DOHH2 (cell line): ENCODE measurements around the gene HMG20B.

Experiments
- H3F3A ChIP-seq: fragments of 200-600 bp; sonication (generic), shearing (Covaris generic); 2 replicates; pipeline ENCODE4 v1.6.0; 2016; ENCODE audit warnings: antibody characterized with exemption, mild to moderate bottlenecking; ENCODE audit not compliant: control insufficient read depth, insufficient read depth
- H3K27ac ChIP-seq: fragments of 200-600 bp; sonication (generic); 2 replicates; pipeline ENCODE4 v1.5.1; 2014; ENCODE audit warnings: low read depth, mild to moderate bottlenecking, low read length, moderate library complexity
- H3K27me3 ChIP-seq: fragments of 200-600 bp; sonication (generic); 2 replicates; pipeline ENCODE4 v1.6.1; 2014; ENCODE audit warnings: mild to moderate bottlenecking, low read length, mixed read lengths; ENCODE audit not compliant: control insufficient read depth
- H3K36me3 ChIP-seq: fragments of 200-600 bp; sonication (generic); 2 replicates; pipeline ENCODE4 v1.6.1; 2014; ENCODE audit warnings: mild to moderate bottlenecking, low read length, moderate library complexity, mixed read lengths; ENCODE audit not compliant: control insufficient read depth
- H3K4me1 ChIP-seq: fragments of 200-600 bp; sonication (generic); 2 replicates; pipeline ENCODE4 v1.6.1; 2014; ENCODE audit warnings: mild to moderate bottlenecking, low read length, mixed read lengths; ENCODE audit not compliant: control insufficient read depth
- H3K4me2 ChIP-seq: fragments of 200-600 bp; sonication (generic); 2 replicates; pipeline ENCODE4 v1.6.0; 2014; ENCODE audit warnings: mild to moderate bottlenecking, low read length, moderate library complexity
- H3K4me3 ChIP-seq: fragments of 200-600 bp; sonication (generic); 2 replicates; pipeline ENCODE4 v1.5.1; 2014; ENCODE audit warnings: mild to moderate bottlenecking, low read length, mixed read lengths
- H3K79me2 ChIP-seq: fragments of 200-600 bp; sonication (generic); 2 replicates; pipeline ENCODE4 v1.6.1; 2014; ENCODE audit warnings: mild to moderate bottlenecking, low read length, mixed read lengths; ENCODE audit not compliant: control insufficient read depth
- H3K9me2 ChIP-seq: fragments of 200-600 bp; sonication (generic); replicated peaks from 2 replicates; pipeline ENCODE4 v1.6.1; 2014; ENCODE audit warnings: mild to moderate bottlenecking, low read length, mixed read lengths; ENCODE audit not compliant: control insufficient read depth
- H3K9me3 ChIP-seq: fragments of 200-600 bp; sonication (generic); 2 replicates; pipeline ENCODE4 v1.6.1; 2014; ENCODE audit warnings: antibody characterized with exemption, low read length, mixed read lengths; ENCODE audit not compliant: control insufficient read depth, insufficient read depth
- H4K20me1 ChIP-seq: fragments of 200-600 bp; sonication (generic); 2 replicates; pipeline ENCODE4 v1.6.0; 2014; ENCODE audit warnings: low read depth, mild to moderate bottlenecking, antibody characterized with exemption, low read length, moderate library complexity; ENCODE audit not compliant: control insufficient read depth, insufficient read depth
- EZH2phosphoT487 ChIP-seq: fragments of 200-600 bp; sonication (generic); IDR thresholded peaks from 2 replicates; pipeline ENCODE4 v1.6.1; 2017; ENCODE audit warnings: borderline replicate concordance, mild to moderate bottlenecking, antibody characterized with exemption, low read length, moderate library complexity, mixed read lengths
- TF ChIP-seq, protein P1 (sequence below): fragments of 200-600 bp; sonication (generic); IDR thresholded peaks from one replicate; pipeline ENCODE4 v1.5.1; 2014; ENCODE audit warnings: antibody characterized with exemption, mild to moderate bottlenecking, low read depth, low read length; ENCODE audit not compliant: poor library complexity, severe bottlenecking

HMG20B gene

DNA sequence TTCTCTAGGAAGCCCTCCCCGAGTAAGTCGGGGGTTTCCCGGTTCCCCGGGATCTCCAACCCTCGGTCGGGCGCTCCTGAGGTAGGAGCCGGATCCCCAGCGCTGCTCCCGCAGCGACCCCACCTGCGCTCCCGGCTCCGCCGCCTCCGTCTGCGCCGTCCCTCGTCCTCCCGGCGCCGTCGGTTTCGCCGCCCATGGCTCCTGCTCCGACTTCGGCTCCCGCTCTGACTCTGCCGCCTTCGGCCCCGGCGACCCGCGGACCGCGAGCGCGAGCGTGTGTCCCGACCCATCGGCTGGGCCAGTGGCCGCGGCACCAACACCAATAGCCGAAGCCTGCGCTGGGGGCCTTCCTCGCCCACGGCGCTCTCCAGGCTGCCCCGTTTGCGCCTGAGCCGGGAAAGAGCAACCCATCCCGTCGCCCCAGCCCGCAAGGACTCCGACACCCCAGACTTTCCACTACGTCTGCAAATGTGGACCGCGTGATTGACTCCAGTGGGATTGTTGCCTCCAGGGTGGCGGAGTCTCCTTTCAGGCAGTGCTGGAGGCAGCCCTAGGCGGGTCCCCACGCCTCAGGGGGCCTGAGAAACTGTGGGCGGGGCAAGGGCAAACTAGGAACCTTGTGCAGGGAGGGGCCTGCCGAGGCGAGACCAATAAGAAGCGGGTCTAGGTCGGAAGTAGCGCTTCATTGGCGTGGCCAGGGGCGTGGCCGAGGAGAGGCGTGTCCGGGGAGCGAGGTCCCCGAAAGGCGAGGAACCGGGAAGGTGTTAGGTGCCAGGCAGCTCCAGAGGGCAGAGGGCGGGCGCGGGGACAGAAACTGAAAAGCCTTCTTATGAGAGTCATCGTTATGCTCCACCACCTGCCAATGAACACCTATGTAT, 54.0 kb downstream of the HMG20B start, which contains the start of gene CACTIN:
Gene CACTIN, minus strand, starts transcription at position 318 of the 878 bp plus-strand sequence. Its CDS starts 28 bp downstream, at position 290.
- peaks cover 5% of the 10 kb centered on the region; the same call in 1 of the 2 replicates for H4K20me1 ChIP-seq
- no peaks in the 10 kb centered on the region for H3K9me3 ChIP-seq
- H3K9me2 ChIP-seq: no peaks in the 10 kb centered on the region
- H3K27me3 ChIP-seq: no peaks in the 10 kb centered on the region
- H3K27ac ChIP-seq: peak within 1 kb of the TSS; percentile 62
- peaks cover 27% of the 10 kb centered on the region for H3K79me2 ChIP-seq
- H3K4me1 ChIP-seq: peaks cover 18% of the 10 kb centered on the region
- peak within 1 kb of the TSS; percentile 95 for H3K4me3 ChIP-seq
- H3K36me3 ChIP-seq: peaks cover 4% of the 10 kb centered on the region; the same call in 1 of the 2 replicates
- TF ChIP-seq, protein P1, sequence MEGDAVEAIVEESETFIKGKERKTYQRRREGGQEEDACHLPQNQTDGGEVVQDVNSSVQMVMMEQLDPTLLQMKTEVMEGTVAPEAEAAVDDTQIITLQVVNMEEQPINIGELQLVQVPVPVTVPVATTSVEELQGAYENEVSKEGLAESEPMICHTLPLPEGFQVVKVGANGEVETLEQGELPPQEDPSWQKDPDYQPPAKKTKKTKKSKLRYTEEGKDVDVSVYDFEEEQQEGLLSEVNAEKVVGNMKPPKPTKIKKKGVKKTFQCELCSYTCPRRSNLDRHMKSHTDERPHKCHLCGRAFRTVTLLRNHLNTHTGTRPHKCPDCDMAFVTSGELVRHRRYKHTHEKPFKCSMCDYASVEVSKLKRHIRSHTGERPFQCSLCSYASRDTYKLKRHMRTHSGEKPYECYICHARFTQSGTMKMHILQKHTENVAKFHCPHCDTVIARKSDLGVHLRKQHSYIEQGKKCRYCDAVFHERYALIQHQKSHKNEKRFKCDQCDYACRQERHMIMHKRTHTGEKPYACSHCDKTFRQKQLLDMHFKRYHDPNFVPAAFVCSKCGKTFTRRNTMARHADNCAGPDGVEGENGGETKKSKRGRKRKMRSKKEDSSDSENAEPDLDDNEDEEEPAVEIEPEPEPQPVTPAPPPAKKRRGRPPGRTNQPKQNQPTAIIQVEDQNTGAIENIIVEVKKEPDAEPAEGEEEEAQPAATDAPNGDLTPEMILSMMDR: no peak
- no peak for TF ChIP-seq EZH2phosphoT487
- no peaks in the 10 kb centered on the region for H3F3A ChIP-seq
- H3K4me2 ChIP-seq: peak within 1 kb of the TSS; percentile 94

DNA sequence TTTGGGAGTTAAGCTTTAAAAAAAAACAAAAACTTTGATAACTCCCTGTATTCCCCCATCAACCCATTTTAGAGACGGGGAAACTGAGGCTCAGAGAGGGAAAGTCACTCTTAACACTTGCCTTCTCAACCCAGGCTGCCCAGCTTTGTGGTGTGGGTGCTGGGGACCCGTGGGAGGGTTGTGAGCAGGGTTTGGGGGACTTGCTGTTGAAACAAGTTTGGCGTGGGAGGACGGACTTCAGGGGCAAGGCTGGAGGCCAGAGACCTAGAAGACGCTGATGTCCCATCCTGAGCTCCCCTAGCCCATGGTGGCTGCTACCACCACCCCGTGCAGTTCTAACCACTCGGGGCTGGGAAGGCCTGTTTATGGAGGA, 54.6 kb downstream of the HMG20B start:
- H3K27me3 ChIP-seq: no peaks in the 10 kb centered on the region
- H3K9me2 ChIP-seq: no peaks in the 10 kb centered on the region
- TF ChIP-seq, protein P1: no peak
- TF ChIP-seq EZH2phosphoT487: no peak
- H3K36me3 ChIP-seq: peaks cover 4% of the 10 kb centered on the region; the same call in 1 of the 2 replicates
- peak overlapping the region; percentile 95 for H3K4me3 ChIP-seq
- H3K4me1 ChIP-seq: peaks cover 18% of the 10 kb centered on the region
- H3F3A ChIP-seq: no peaks in the 10 kb centered on the region
- peak overlapping the region; percentile 94 for H3K4me2 ChIP-seq
- no peak overlapping the region for H3K27ac ChIP-seq
- no peaks in the 10 kb centered on the region for H3K9me3 ChIP-seq
- H4K20me1 ChIP-seq: peaks cover 5% of the 10 kb centered on the region; the same call in 1 of the 2 replicates
- peaks cover 27% of the 10 kb centered on the region for H3K79me2 ChIP-seq
